A673 (cell line): Measurements from ENCODE around the gene GPR161.

Experiments
- EZH2 ChIP-seq: fragments of 200-600 bp; sonication (generic); IDR thresholded peaks from 2 replicates; pipeline ENCODE4 v1.6.1; 2017; ENCODE audit warnings: borderline replicate concordance, low read depth, mild to moderate bottlenecking, mixed read lengths, antibody characterized with exemption, low read length; ENCODE audit not compliant: poor library complexity, severe bottlenecking
- TF ChIP-seq, protein P1 (sequence below): fragments of 300-800, 200-600 bp; sonication (generic); conservative IDR thresholded peaks from 2 replicates; pipeline ENCODE4 v1.5.1; 2017; ENCODE audit warnings: low read depth, mild to moderate bottlenecking, antibody characterized with exemption, low read length, moderate library complexity, mixed read lengths

DNA sequence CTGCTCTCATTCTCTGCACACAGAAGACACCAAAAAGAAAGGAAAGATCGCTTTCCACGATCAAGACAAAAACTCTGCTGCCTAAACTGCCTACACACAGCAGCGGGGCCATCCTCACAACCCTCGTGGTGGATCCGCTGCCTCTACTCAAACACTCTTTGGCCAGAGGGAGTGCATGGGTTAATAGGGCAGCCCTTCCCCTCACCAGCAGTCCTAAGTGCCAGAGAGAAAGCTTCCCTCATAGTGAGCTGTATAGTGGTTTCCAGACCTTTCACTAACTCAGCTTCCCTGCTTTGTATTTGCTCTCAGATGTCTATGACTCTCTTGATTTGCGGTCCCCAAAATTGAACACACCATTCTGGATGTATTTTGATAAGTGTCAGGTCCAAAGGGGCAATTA, 30.9 kb downstream of the GPR161 start:
- TF ChIP-seq, protein P1, sequence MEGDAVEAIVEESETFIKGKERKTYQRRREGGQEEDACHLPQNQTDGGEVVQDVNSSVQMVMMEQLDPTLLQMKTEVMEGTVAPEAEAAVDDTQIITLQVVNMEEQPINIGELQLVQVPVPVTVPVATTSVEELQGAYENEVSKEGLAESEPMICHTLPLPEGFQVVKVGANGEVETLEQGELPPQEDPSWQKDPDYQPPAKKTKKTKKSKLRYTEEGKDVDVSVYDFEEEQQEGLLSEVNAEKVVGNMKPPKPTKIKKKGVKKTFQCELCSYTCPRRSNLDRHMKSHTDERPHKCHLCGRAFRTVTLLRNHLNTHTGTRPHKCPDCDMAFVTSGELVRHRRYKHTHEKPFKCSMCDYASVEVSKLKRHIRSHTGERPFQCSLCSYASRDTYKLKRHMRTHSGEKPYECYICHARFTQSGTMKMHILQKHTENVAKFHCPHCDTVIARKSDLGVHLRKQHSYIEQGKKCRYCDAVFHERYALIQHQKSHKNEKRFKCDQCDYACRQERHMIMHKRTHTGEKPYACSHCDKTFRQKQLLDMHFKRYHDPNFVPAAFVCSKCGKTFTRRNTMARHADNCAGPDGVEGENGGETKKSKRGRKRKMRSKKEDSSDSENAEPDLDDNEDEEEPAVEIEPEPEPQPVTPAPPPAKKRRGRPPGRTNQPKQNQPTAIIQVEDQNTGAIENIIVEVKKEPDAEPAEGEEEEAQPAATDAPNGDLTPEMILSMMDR: no peak
- TF ChIP-seq EZH2: no peak
